Tibial nerve (tissue), 4 donors: ENCODE data around the gene COQ8A. TPM values are rescaled to one million over a fixed set of nuclear protein-coding genes. Genes with fewer than 3 reads are reported as not detected.

Source experiments
- DNase-seq, 2 donors: peaks; one replicate each; pipeline ENCODE4 v3.0.0-alpha.2; 2019; ENCODE audit warnings: low spot score in 2 of 2
- H3K27ac ChIP-seq, 4 donors: fragments of 200-600 bp; sonication (generic) in 3 of 4; one replicate each; pipeline ENCODE4 v1.5.1; 2017 to 2019; ENCODE audit warnings: mild to moderate bottlenecking in 1 of 4
- H3K27me3 ChIP-seq, 2 donors: fragments of 200-600 bp; sonication (generic) in 1 of 2; one replicate each; pipeline versions ENCODE4 v1.5.1 to v1.6.0; 2017 to 2019
- H3K36me3 ChIP-seq, 3 donors: fragments of 200-600 bp; sonication (generic); one replicate each; pipeline ENCODE4 v1.5.1; 2018 to 2019
- H3K4me1 ChIP-seq, 4 donors: fragments of 200-600 bp; sonication (generic) in 3 of 4; one replicate each; pipeline ENCODE4 v1.5.1; 2017 to 2019
- H3K4me3 ChIP-seq, 4 donors: fragments of 200-600 bp; sonication (generic) in 3 of 4; one replicate each; pipeline ENCODE4 v1.5.1; 2017 to 2019; ENCODE audit warnings: mild to moderate bottlenecking in 1 of 4, moderate library complexity in 1 of 4
- H3K9me3 ChIP-seq, 4 donors: fragments of 200-600 bp; sonication (generic) in 3 of 4; one replicate each; pipeline ENCODE4 v1.5.1; 2017 to 2019
- EP300 ChIP-seq, 2 donors: sonication (generic); formaldehyde crosslinking; IDR thresholded peaks; one replicate each; pipeline ENCODE4 v1.6.1; 2017; ENCODE audit warnings: antibody characterized with exemption in 2 of 2, mild to moderate bottlenecking in 1 of 2
- POLR2A ChIP-seq, 2 donors: fragments of 450-650 bp; IDR thresholded peaks; one replicate each; pipeline ENCODE4 v1.6.1; 2017; ENCODE audit warnings: antibody characterized with exemption in 2 of 2, mild to moderate bottlenecking in 2 of 2, moderate library complexity in 2 of 2
- WGBS, 2 donors: methylation state at CpG; one replicate each; pipeline ENCODE4 v1.1.5; 2018; 5-methylcytosine and 5-hydroxymethylcytosine counted together
- total RNA-seq, 4 donors: library from RNA; depleted of rRNA; stranded (reverse); fragments of >200 nt; gene quantifications; one replicate each; pipeline ENCODE4 v1.1.0, GENCODE V29; 2016
- TF ChIP-seq, protein P1 (sequence below), 5 experiments: fragments of 200-600 bp in 3 of 5; fragments of 450-650 bp in 2 of 5; sonication (generic) in 3 of 5; IDR thresholded peaks; one replicate each; pipeline ENCODE4 v1.5.1; 2016 to 2019; ENCODE audit warnings: antibody characterized with exemption in 5 of 5, mild to moderate bottlenecking in 3 of 5, moderate library complexity in 2 of 5

The COQ8A gene
- total RNA-seq, 4 donors from 2014 or later: 39.9 to 60.7 (median 55.5) TPM

DNA sequence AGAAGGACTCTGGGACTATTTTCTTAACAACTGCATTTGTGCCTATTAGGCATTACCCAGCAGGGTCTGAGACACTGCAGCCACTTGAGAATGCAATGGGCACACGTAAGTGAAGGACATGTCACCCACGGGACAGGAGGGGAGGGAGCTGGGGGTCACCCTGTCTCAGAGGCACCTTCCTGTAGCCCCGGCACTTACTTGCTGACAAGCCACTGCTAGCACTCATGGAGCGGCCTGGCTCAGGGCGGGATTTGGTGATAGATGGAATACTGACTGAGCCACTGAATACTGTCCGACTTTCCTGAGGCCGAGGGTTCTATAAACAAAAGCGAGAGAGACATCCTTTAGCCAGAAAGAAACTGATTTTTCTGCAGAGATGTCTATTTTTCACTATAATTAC, 64.7 kb downstream of the COQ8A start:
- Histone ChIP-seq H3K27me3 (no peaks in the 10 kb centered on the region), H3K27ac (no peak overlapping the region), H3K4me3 (no peak overlapping the region), H3K9me3 (no peaks in the 10 kb centered on the region), H3K36me3 (peaks cover 0 to 57% (median 0%) of the 10 kb centered on the region in 3 donors), H3K4me1 (no peaks in the 10 kb centered on the region)
- no peak for DNase-seq
- WGBS, 2 donors: 88 to 94% methylated on average over 8 of the region's 8 CpGs
- TF ChIP-seq, protein P1, sequence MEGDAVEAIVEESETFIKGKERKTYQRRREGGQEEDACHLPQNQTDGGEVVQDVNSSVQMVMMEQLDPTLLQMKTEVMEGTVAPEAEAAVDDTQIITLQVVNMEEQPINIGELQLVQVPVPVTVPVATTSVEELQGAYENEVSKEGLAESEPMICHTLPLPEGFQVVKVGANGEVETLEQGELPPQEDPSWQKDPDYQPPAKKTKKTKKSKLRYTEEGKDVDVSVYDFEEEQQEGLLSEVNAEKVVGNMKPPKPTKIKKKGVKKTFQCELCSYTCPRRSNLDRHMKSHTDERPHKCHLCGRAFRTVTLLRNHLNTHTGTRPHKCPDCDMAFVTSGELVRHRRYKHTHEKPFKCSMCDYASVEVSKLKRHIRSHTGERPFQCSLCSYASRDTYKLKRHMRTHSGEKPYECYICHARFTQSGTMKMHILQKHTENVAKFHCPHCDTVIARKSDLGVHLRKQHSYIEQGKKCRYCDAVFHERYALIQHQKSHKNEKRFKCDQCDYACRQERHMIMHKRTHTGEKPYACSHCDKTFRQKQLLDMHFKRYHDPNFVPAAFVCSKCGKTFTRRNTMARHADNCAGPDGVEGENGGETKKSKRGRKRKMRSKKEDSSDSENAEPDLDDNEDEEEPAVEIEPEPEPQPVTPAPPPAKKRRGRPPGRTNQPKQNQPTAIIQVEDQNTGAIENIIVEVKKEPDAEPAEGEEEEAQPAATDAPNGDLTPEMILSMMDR (IDR thresholded peaks at IDR 0.05): no peak
- TF ChIP-seq POLR2A (IDR thresholded peaks at IDR 0.05) (no peak), EP300 (IDR thresholded peaks at IDR 0.05) (no peak)

GRCh38 chr1:227006226-227006796, 66.2 kb downstream of the COQ8A start:
- no peak for TF ChIP-seq EP300 (IDR thresholded peaks at IDR 0.05)
- TF ChIP-seq, protein P1 (IDR thresholded peaks at IDR 0.05): no peak
- no peak for TF ChIP-seq POLR2A (IDR thresholded peaks at IDR 0.05)
- Histone ChIP-seq H3K27ac (no peak overlapping the region), H3K4me1 (no peaks in the 10 kb centered on the region), H3K4me3 (no peak overlapping the region), H3K9me3 (no peaks in the 10 kb centered on the region), H3K36me3 (peaks cover 0 to 52% (median 0%) of the 10 kb centered on the region in 3 donors), H3K27me3 (no peaks in the 10 kb centered on the region)
- 93% methylated on average over 5 of the region's 5 CpGs for WGBS, 2 donors
- DNase-seq: no peak

DNA sequence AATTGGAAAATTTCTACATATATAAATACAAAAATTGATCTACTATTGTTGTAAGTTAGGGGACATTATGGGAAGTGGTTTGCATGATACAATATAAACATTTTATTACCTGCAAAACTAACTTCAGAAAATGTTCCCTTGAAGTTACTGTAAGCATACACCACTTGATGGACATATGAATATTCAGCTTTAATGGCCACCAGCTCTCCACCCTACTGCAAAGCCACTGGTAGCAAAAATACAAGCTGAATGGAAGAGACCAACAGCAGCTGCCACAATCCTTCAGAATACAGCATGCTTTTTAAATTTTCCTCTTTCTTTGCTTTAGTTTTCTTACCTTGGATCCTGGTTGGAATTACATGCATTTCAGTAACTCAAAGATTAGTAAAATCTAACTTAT, 69.8 kb downstream of the COQ8A start:
- no peak for DNase-seq
- Histone ChIP-seq H3K36me3 (peaks cover 0 to 18% (median 0%) of the 10 kb centered on the region in 3 donors), H3K4me3 (no peak overlapping the region), H3K27ac (no peak overlapping the region), H3K4me1 (no peaks in the 10 kb centered on the region), H3K9me3 (no peaks in the 10 kb centered on the region), H3K27me3 (no peaks in the 10 kb centered on the region)
- TF ChIP-seq, protein P1 (IDR thresholded peaks at IDR 0.05): no peak
- TF ChIP-seq POLR2A (IDR thresholded peaks at IDR 0.05): no peak
- TF ChIP-seq EP300 (IDR thresholded peaks at IDR 0.05): no peak

- DNase-seq: no peak
- WGBS, 2 donors: 93 to 99% methylated on average over 5 of the region's 5 CpGs
- Histone ChIP-seq H3K4me1 (no peaks in the 10 kb centered on the region), H3K27me3 (no peaks in the 10 kb centered on the region), H3K36me3 (peaks cover 0 to 25% (median 0%) of the 10 kb centered on the region in 3 donors), H3K27ac (no peak overlapping the region), H3K9me3 (no peaks in the 10 kb centered on the region), H3K4me3 (no peak overlapping the region)
- no peak for TF ChIP-seq POLR2A (IDR thresholded peaks at IDR 0.05)
- TF ChIP-seq EP300 (IDR thresholded peaks at IDR 0.05): no peak
- TF ChIP-seq, protein P1 (IDR thresholded peaks at IDR 0.05): no peak
These were observed 70.6 kb downstream of the COQ8A start for GRCh38 chr1:227010645-227011044.

- H3K27ac ChIP-seq: no peak overlapping the region
- DNase-seq: no peak
- H3K36me3 ChIP-seq: peaks cover 0 to 65% (median 0%) of the 10 kb centered on the region in 3 donors
- H3K9me3 ChIP-seq: peaks cover 0 to 6% (median 0%) of the 10 kb centered on the region in 4 donors
- WGBS, 2 donors: 96 to 97% methylated on average over 3 of the region's 3 CpGs
- H3K4me1 ChIP-seq: no peaks in the 10 kb centered on the region
- TF ChIP-seq, protein P1 (IDR thresholded peaks at IDR 0.05): no peak
- TF ChIP-seq POLR2A (IDR thresholded peaks at IDR 0.05) (no peak), EP300 (IDR thresholded peaks at IDR 0.05) (no peak)
- H3K27me3 ChIP-seq: no peaks in the 10 kb centered on the region
- no peak overlapping the region for H3K4me3 ChIP-seq
These were observed 76.9 kb downstream of the COQ8A start for GRCh38 chr1:227016990-227017389.
